Urinary bladder (tissue), 4 donors: ENCODE data around the gene ELL. TPM values are rescaled to one million over a fixed set of nuclear protein-coding genes. Genes with fewer than 3 reads are reported as not detected.

Experiments used
- DNase-seq: peaks from one replicate; pipeline ENCODE4 v3.0.0-alpha.2; 2015; ENCODE audit errors: extremely low spot score
- H3K27ac ChIP-seq: one replicate; pipeline ENCODE4 v1.5.1; 2013; ENCODE audit warnings: low read depth, mild to moderate bottlenecking, moderate library complexity
- H3K36me3 ChIP-seq: one replicate; pipeline ENCODE4 v1.6.1; 2013; ENCODE audit warnings: mild to moderate bottlenecking, moderate library complexity; ENCODE audit not compliant: insufficient read depth
- H3K4me1 ChIP-seq: one replicate; pipeline ENCODE4 v1.6.1; 2013; ENCODE audit warnings: mild to moderate bottlenecking, moderate library complexity; ENCODE audit not compliant: insufficient read depth
- H3K4me3 ChIP-seq: one replicate; pipeline ENCODE4 v1.5.1; 2013; ENCODE audit warnings: low read depth, low read length
- WGBS: extraction: QIAGEN DNeasy Blood & Tissue Kit; methylation state at CpG from one replicate; pipeline ENCODE4 v1.1.7; 2013; 5-methylcytosine and 5-hydroxymethylcytosine counted together
- polyA plus RNA-seq: library from polyadenylated mRNA; stranded (reverse); fragments of 200-250 nt; gene quantifications from one replicate; pipeline ENCODE4 v1.2.3, GENCODE V29; 2013
- total RNA-seq: library from RNA; depleted of rRNA; stranded (reverse); fragments of >200 nt; gene quantifications from one replicate; pipeline ENCODE4 v1.2.3, GENCODE V29; 2014
- donor health status: healthy with polysubstance abuse.
- donor health status: healthy.

Gene ELL
- total and polyA plus RNA-seq, 2 donors = 9.7 to 13.9 TPM

DNA sequence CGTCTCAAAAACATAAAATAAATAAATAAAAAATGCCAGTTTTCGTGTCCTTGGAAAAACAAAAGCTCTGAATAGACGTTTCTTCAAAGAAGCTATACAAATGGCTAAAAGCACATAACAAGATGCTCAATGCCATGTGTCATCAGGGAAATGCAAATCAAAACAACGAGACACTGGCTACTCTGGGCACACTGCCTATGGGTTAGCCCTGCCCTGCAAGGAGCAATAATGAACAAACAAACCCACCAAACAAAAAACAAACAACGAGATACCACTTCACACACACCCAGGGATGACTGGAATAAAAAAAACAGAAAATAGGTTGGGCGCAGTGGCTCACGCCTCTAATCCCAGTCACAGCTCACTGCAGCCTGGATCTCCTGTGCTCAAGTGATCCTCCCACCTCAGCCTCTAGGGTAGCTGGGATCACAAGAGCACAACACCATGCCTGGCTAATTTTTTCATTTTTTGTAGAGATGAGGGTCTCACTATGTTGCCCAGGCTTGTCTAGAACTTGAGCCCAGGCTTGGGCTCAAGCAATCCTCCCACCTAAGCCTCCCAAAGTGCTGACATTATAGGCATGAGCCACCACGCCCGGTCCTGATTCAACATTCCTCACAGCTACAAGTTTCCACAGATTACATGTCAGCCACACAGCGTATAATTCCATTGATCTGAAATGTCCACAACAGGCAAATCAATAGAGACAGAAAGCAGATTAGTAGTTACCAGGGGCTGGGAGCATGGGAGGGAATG lies 68.4 kb downstream of the ELL start:
- 89% methylated on average over 10 of the region's 10 CpGs for WGBS
- Histone ChIP-seq H3K27ac (no peak overlapping the region), H3K36me3 (peaks cover 5% of the 10 kb centered on the region), H3K4me3 (no peak overlapping the region), H3K4me1 (no peaks in the 10 kb centered on the region)
- DNase-seq = no peak

DNA sequence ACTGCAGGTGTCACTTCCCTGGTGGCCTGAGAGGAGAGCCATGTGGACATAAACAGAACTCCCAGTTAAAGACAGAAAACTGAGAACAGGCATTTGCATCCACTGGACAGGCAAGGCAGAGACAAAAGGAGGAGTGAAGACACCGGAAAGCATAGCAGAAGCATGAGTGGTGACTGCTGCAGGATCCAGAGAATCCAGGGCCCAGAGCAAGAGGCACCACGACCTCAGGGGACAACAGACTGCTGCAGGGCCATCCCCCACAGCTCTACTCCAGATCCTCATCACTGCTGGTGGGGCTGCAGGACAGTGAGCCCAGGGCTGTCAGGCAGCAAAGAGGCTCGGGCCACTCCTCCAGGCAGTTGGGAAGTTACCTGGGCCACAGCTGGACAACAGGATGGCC lies 69.5 kb downstream of the ELL start:
- no peak for DNase-seq
- no peak overlapping the region for H3K27ac ChIP-seq
- H3K4me3 ChIP-seq = no peak overlapping the region
- H3K36me3 ChIP-seq = peaks cover 5% of the 10 kb centered on the region
- no peaks in the 10 kb centered on the region for H3K4me1 ChIP-seq
- WGBS = 83% methylated on average over 3 of the region's 3 CpGs

DNA sequence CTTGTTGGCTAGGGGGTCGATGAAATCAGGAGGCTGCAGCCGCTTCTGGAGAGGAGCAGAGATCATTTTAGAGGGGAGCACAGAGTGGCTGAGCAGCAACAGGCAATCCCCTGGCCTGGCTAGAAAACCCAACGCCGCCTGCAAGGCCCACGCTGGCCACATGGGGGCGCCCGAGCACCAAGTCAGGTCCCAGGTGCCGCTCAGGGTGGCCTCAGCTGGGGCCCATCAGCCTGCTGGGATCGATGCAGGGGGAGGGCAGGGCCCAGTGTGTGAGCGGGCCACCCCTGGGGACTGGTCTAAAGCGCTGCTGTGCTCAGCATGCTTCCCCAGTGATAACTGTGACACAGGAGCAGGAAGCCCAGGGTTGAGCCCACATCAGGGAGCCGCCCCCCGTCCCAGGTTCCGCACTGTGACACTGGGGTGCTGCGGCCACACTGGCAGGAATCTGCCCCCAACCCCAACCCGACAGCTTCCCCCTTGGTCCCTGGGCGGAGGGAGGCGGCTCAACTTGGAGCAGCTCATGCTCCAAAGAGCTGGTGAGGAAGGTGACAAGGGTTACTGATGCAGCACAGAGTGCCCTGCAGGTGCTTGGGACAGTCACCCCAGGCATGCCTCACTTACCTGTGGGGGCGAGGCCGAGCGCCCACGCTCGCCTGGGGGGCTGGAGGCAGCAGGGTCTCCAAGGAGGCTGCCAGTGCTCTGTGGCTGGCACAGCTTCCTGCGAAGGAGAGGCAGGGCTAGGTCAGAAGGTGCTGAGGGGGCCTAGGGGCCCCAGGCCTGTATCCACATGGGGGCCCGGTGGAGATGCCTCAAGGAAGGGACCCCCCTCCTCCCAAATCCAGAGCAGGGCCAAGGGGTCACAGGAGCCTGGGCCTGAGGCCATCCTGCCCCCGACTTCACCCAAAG lies 70.7 kb downstream of the ELL start:
- H3K36me3 ChIP-seq = peaks cover 7% of the 10 kb centered on the region
- no peak for DNase-seq
- 45% methylated on average over 26 of the region's 26 CpGs for WGBS
- no peak overlapping the region for H3K27ac ChIP-seq
- H3K4me1 ChIP-seq = no peaks in the 10 kb centered on the region
- no peak overlapping the region for H3K4me3 ChIP-seq

DNA sequence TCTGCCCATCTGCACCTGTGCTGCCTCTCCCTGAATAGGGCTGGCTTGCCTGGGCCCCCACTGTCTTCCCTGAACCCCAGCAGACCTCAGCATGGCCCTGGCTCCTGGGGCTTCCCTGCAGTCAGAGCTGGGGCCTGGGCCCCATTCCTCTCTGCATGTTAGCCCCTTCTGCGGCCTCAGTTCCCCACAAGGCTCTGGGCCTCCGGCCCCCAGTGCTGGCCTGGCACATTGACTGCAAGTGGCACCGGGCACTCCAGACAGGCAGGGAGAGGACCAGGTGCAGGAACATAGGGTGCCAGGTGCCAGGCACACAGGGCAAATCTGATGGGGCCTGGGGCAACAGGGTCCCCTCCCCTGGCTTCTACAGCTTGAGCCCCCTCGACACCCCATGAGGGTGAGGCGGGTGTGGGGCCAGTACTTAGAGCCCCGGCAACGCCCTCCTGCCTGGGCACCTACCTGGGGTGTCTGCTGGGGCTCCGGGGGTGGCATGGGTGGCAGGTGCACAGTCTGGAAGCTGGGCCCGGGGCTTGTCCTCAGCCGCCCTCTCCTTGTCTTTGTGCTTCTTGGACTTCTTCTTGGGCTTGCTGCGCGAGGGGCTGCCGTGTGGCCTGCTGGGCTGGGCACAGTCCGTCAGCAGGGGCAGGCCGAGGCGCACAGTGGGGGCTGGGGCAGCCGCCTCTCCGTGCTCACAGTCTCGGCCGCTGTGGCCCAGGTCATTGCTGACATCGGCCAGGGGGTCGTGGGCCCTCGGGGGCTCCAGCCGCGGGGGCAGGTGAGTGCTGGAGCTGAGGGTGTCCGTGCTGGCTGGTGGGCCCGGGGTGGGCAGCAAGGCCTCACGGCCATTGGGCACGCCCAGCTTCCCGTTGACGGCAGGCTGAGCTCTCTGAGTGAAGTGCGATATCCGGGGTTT lies 71.6 kb downstream of the ELL start:
- no peak overlapping the region for H3K4me3 ChIP-seq
- 80% methylated on average over 33 of the region's 33 CpGs for WGBS
- DNase-seq = no peak
- H3K27ac ChIP-seq = no peak overlapping the region
- no peaks in the 10 kb centered on the region for H3K4me1 ChIP-seq
- H3K36me3 ChIP-seq = peaks cover 10% of the 10 kb centered on the region

DNA sequence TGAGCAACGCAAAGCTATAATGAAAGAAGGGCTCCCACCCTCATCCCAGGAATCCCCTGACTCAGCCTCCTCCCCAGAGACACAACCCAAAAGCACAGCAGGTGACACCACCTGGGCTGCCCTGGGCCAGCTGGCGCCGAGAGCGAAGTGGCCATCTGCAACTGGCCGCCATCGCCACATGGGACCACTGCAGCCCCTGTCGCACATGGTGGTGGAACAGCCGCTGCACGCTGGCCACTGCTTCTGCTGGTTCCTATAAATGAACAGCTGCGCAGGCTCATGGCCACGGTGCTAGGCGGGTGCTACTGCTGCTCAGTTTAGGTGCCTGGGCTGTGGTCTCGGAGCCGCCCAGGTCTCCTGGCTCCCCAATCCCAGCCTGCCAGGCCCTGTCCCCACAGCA lies 72.3 kb downstream of the ELL start:
- no peaks in the 10 kb centered on the region for H3K4me1 ChIP-seq
- DNase-seq = no peak
- H3K4me3 ChIP-seq = no peak overlapping the region
- H3K27ac ChIP-seq = no peak overlapping the region
- WGBS = 97% methylated on average over 14 of the region's 14 CpGs
- peaks cover 15% of the 10 kb centered on the region for H3K36me3 ChIP-seq

DNA sequence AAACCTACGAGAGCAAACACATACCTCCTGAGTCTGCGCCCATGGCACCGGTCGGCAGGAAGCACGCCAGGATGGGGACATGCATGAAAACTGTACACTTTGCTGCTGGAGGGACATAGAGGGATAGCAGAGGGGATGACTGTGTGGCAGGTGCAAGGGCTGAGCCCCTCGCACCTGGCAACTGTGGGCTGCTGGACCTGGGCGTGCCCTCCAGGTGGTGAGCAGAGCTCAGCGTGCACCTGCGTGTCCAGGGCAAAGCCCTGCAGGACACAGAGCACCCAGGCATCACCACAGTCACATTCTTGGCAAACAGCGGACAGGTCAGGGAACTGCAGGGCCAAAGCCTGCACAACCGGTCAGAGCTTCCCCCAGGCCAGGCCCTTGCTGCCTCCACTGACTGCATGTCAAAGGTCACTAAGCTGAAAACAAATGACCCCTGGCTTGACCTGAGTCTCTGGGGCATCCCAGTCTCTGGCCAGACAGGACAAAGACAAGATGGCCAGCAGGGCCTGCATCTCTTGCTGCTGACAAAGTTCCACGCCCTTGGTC lies 75.0 kb downstream of the ELL start:
- H3K27ac ChIP-seq = no peak overlapping the region
- H3K36me3 ChIP-seq = peaks cover 18% of the 10 kb centered on the region
- no peak overlapping the region for H3K4me3 ChIP-seq
- no peaks in the 10 kb centered on the region for H3K4me1 ChIP-seq
- no peak for DNase-seq
- WGBS = 81% methylated on average over 12 of the region's 12 CpGs

DNA sequence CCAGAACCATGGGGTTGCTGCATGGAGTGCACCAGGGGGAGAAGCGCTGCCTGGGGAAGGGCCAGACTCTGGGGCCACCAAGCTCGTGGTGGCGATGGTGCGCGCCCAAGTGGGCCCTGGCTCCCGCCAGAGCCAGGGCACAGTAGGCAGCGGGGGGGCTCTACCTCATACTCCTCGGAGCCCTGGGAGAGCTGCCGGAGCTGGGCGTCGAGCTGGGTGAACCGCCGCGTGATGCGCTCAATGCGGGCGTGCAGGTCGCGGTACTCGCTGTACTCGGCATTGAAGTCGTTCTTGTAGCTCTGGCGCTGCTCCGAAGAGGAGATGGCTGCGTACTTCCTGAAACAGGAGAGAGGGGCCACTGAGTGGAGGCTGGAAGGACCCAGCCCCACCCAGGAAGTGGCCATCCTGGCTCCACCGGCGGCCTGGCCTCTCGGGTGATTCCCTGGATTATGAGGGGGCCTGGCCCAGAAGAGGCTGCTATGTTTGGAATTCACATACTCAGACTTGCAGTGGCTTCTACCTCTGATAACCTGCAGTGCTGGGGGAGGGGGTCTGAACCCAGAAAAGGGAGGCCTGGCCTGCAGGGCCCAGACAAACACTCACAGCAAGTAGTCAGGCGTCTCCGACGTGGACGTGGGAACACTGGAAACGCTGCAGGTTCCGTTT lies 75.6 kb downstream of the ELL start:
- WGBS = 84% methylated on average over 34 of the region's 34 CpGs
- no peak overlapping the region for H3K27ac ChIP-seq
- no peaks in the 10 kb centered on the region for H3K4me1 ChIP-seq
- DNase-seq = no peak
- H3K4me3 ChIP-seq = no peak overlapping the region
- peaks cover 18% of the 10 kb centered on the region for H3K36me3 ChIP-seq

DNA sequence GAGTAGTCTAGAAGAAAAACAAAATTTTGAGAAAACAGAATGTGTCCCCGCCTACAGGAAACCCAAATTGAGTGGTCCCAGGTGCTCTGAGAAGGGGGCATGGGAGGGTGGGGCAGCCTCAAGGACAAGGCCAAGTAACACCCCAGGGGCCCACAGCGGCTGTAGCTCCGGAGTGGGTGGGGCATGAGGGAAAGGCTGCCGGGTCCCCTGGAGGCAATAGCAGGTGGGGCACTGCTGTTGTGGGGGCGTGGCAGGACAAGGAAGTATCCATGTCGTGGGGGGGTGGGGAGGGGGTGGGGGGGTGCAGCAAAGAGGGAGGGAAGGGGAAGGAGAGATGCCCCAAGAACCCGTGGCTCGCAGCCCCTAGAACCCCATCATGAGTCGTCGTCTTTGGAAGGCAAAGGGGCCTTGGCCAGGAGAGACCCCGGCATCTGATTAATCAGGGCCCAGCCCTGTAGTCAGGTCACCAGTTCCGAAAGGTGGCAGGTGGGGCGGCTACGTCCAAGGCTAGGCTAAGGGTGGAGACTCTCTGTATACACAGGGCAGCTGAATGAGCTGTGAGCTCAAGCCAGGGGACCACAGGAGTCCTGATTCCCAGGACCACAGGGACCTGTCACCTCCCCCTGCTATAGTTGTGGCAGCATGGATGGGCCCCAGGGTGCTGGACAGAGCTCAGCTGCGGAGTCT lies 76.5 kb downstream of the ELL start:
- Histone ChIP-seq H3K4me1 (no peaks in the 10 kb centered on the region), H3K27ac (no peak overlapping the region), H3K4me3 (no peak overlapping the region), H3K36me3 (peaks cover 18% of the 10 kb centered on the region)
- WGBS = 81% methylated on average over 15 of the region's 15 CpGs
- no peak for DNase-seq

DNA sequence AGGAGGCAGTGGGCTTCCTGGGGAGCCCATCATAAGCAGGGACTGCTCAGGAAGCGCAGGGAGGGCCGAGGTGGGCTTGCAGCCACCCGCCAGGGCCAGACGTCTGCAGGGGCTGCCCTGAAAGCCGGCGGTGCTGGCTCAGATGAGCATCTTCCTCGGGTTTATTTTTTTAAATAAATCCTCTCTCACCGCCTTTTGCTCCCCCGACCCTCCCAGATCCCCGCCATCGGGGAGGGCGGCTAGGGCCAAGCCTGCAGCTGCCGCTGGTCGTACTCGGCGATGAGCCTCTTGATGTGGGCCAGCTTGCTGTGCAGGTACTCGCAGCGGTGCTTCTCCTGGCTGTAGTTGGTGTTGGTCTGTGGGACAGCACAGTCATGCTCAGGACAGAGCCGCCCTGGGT lies 77.4 kb downstream of the ELL start:
- WGBS = 83% methylated on average over 19 of the region's 19 CpGs
- DNase-seq = no peak
- H3K36me3 ChIP-seq = peaks cover 14% of the 10 kb centered on the region
- no peak overlapping the region for H3K4me3 ChIP-seq
- H3K27ac ChIP-seq = no peak overlapping the region
- no peaks in the 10 kb centered on the region for H3K4me1 ChIP-seq

DNA sequence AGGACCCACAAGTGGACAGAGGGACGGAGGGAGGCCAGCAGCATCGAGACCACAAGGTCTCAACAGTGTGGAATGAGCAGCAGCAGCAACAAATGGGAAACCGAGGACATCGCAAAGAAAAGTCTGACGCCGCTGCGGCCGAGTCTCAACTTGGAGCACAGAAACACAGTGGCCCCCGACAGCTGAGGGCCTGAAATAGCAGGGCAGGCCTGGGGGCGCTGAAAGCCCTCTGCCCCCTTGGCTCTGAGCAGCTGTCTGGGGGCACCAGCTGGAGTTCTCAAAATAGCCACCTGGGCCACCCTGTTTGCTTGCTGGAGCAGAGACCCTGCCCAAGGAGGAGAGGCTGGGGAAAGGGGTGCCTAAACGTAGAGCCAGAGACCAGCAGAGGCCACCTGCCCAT lies 78.0 kb downstream of the ELL start:
- Histone ChIP-seq H3K36me3 (peaks cover 14% of the 10 kb centered on the region), H3K4me1 (no peaks in the 10 kb centered on the region), H3K27ac (no peak overlapping the region), H3K4me3 (no peak overlapping the region)
- no peak for DNase-seq
- 93% methylated on average over 11 of the region's 11 CpGs for WGBS

DNA sequence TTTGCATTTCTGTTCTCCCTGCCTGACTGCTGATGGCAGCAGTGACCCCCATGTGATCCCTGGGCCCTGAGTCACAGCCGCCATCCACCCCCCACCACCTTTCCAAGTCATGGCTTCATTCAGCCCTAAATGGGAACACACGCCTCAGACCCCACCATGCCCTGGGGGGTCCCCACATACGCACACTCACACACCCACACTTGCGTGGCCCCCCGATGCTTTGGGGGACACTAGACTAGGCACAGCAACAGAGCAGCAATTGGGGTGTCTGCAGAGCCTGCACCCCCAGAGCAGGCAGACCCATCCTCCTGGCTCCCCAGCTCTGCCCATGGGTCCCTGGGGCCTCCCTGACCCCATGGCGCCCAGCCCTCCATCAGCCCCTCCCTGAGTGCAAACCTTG lies 78.5 kb downstream of the ELL start:
- no peaks in the 10 kb centered on the region for H3K4me1 ChIP-seq
- no peak overlapping the region for H3K27ac ChIP-seq
- peaks cover 14% of the 10 kb centered on the region for H3K36me3 ChIP-seq
- 95% methylated on average over 6 of the region's 6 CpGs for WGBS
- H3K4me3 ChIP-seq = no peak overlapping the region
- no peak for DNase-seq

DNA sequence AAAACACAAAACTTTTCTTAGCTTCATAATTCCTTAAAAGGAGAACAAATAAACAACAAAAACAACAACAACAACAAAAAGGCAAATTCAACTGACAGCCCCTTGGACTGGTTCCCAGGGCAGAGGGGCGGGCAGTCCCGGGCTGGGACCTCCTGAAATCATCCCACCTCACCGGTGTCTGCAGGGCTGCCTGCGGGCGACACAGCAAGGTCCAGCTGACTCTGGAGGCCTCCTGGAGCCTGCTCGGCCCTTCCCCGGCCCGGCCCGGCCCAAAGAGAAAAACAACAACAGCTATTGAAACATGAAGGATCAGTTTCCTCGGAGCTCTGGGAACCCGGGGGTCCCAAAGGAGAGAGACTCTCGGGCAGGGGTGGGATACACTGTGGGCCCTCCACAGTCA lies 78.9 kb downstream of the ELL start:
- WGBS = 85% methylated on average over 12 of the region's 12 CpGs
- Histone ChIP-seq H3K4me1 (no peaks in the 10 kb centered on the region), H3K27ac (no peak overlapping the region), H3K4me3 (no peak overlapping the region), H3K36me3 (peaks cover 14% of the 10 kb centered on the region)
- DNase-seq = no peak
